Mesenchymal stem cell (in vitro differentiated cells and primary cell): ENCODE results near the gene POLR2C.

Experiments used
- DNase-seq: peaks from one replicate; pipeline ENCODE4 v3.0.0-alpha.2; 2013
- H2AFZ ChIP-seq: one replicate; pipeline ENCODE4 v1.6.1; 2013; ENCODE audit warnings: low read depth, mild to moderate bottlenecking, control low read depth, inconsistent platforms, low read length, moderate library complexity
- H2AK5ac ChIP-seq: 2 replicates; pipeline ENCODE4 v1.6.1; 2013; ENCODE audit warnings: low read length, moderate library complexity, mild to moderate bottlenecking, inconsistent platforms; ENCODE audit not compliant: severe bottlenecking
- H2BK120ac ChIP-seq: one replicate; pipeline ENCODE4 v1.6.1; 2013; ENCODE audit warnings: low read depth, mild to moderate bottlenecking, inconsistent platforms, low read length, moderate library complexity
- H2BK12ac ChIP-seq, 2 experiments: one replicate each; pipeline ENCODE4 v1.6.1; 2013; ENCODE audit warnings: inconsistent platforms in 2 of 2, low read length in 2 of 2, mild to moderate bottlenecking in 2 of 2, moderate library complexity in 2 of 2, control low read depth in 1 of 2
- H2BK15ac ChIP-seq: one replicate; pipeline ENCODE4 v1.6.1; 2013; ENCODE audit warnings: mild to moderate bottlenecking, low read depth, inconsistent platforms; ENCODE audit not compliant: poor library complexity, severe bottlenecking
- H2BK5ac ChIP-seq: 2 replicates; pipeline ENCODE4 v1.6.1; 2013; ENCODE audit warnings: low read depth, mild to moderate bottlenecking, low read length, control low read depth, inconsistent platforms; ENCODE audit not compliant: poor library complexity, severe bottlenecking
- H3K14ac ChIP-seq, 2 experiments: one replicate each; pipeline ENCODE4 v1.6.1; 2013; ENCODE audit warnings: inconsistent platforms in 2 of 2, low read length in 2 of 2, control low read depth in 1 of 2, mild to moderate bottlenecking in 1 of 2, moderate library complexity in 1 of 2
- H3K18ac ChIP-seq, 2 experiments: one replicate each; pipeline ENCODE4 v1.6.1; 2013; ENCODE audit warnings: inconsistent platforms in 2 of 2, low read length in 2 of 2, control low read depth in 1 of 2, low read depth in 1 of 2, mild to moderate bottlenecking in 1 of 2
- H3K23ac ChIP-seq, 2 experiments: one replicate each; pipeline ENCODE4 v1.6.1; 2013; ENCODE audit warnings: inconsistent platforms in 2 of 2, low read length in 2 of 2, mild to moderate bottlenecking in 2 of 2, moderate library complexity in 2 of 2, control low read depth in 1 of 2
- H3K27ac ChIP-seq: 2 replicates; pipeline ENCODE4 v1.5.1; 2013; ENCODE audit warnings: mild to moderate bottlenecking, moderate library complexity, low read length, control low read depth, inconsistent platforms; ENCODE audit not compliant: poor library complexity, severe bottlenecking
- H3K27me3 ChIP-seq, 2 experiments: 2 replicates each; pipeline versions ENCODE4 v1.6.1 to v1.7.0; 2013; ENCODE audit warnings: low read length in 2 of 2, mild to moderate bottlenecking in 2 of 2, moderate library complexity in 2 of 2, control low read depth in 1 of 2, inconsistent platforms in 1 of 2; ENCODE audit not compliant: control insufficient read depth in 1 of 2, insufficient read depth in 1 of 2
- H3K36me3 ChIP-seq, 2 experiments: 2 replicates each; pipeline versions ENCODE4 v1.6.1 to v1.7.0; 2013; ENCODE audit warnings: low read length in 2 of 2, control low read depth in 1 of 2, inconsistent platforms in 1 of 2, low read depth in 1 of 2, mild to moderate bottlenecking in 1 of 2; ENCODE audit not compliant: insufficient read depth in 2 of 2, control insufficient read depth in 1 of 2
- H3K4ac ChIP-seq, 2 experiments: one replicate each; pipeline ENCODE4 v1.6.1; 2013; ENCODE audit warnings: inconsistent platforms in 2 of 2, low read length in 2 of 2, mild to moderate bottlenecking in 2 of 2, moderate library complexity in 2 of 2, control low read depth in 1 of 2, low read depth in 1 of 2
- H3K4me1 ChIP-seq: 2 replicates; pipeline ENCODE4 v1.6.1; 2013; ENCODE audit warnings: low read depth, low read length, control low read depth; ENCODE audit not compliant: control insufficient read depth, insufficient read depth
- H3K4me2 ChIP-seq: 2 replicates; pipeline ENCODE4 v1.6.1; 2013; ENCODE audit warnings: low read length, mild to moderate bottlenecking, inconsistent platforms; ENCODE audit not compliant: poor library complexity, severe bottlenecking
- H3K4me3 ChIP-seq, 2 experiments: 2 replicates each; pipeline versions ENCODE4 v1.5.1 to v1.7.0; 2013; ENCODE audit warnings: low read length in 2 of 2, mild to moderate bottlenecking in 2 of 2, control low read depth in 1 of 2, low read depth in 1 of 2; ENCODE audit not compliant: insufficient read depth in 1 of 2
- H3K79me1 ChIP-seq: replicated peaks from 2 replicates; pipeline ENCODE4 v1.6.1; 2013; ENCODE audit warnings: mild to moderate bottlenecking, control low read depth, low read length, inconsistent platforms; ENCODE audit not compliant: poor library complexity, severe bottlenecking
- H3K9ac ChIP-seq: 2 replicates; pipeline ENCODE4 v1.7.0; 2013; ENCODE audit warnings: mild to moderate bottlenecking, low read length, moderate library complexity
- H3K9me3 ChIP-seq: 2 replicates; pipeline ENCODE4 v1.7.0; 2013; ENCODE audit warnings: mild to moderate bottlenecking, low read length; ENCODE audit not compliant: control insufficient read depth
- H4K8ac ChIP-seq: one replicate; pipeline ENCODE4 v1.6.1; 2013; ENCODE audit warnings: inconsistent platforms, mild to moderate bottlenecking, low read length, moderate library complexity
- H4K91ac ChIP-seq: one replicate; pipeline ENCODE4 v1.6.1; 2013; ENCODE audit warnings: mild to moderate bottlenecking, low read length, inconsistent platforms
- WGBS: methylation state at CpG from one replicate; pipeline ENCODE4 v1.1.7; 2013; ENCODE audit warnings: mixed read lengths; 5-methylcytosine and 5-hydroxymethylcytosine counted together

POLR2C gene

DNA sequence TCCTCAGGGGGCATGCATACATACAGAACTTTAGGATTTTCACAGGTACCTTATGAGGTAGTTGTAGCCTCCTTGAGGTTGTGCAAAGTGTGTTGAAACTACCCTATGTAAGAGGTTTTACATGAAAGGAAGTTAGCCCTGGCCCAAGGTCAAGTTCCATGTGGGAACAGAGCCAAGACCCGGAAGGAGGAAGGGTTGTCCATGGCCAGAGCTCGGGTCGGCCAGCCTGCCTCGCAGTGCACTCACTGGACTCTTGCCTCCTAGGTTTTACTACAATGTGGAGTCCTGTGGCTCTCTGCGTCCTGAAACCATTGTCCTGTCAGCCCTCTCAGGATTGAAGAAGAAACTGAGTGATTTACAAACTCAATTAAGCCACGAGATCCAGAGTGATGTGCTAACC is 8.2 kb downstream of the POLR2C start:
- H3K18ac ChIP-seq: no peak overlapping the region
- no peak overlapping the region for H3K23ac ChIP-seq
- peaks cover 65 to 92% of the 10 kb centered on the region in 2 experiments for H3K36me3 ChIP-seq
- H3K9ac ChIP-seq: peak overlapping the region; percentile 21
- no peak overlapping the region for H2AK5ac ChIP-seq
- peaks cover 23% of the 10 kb centered on the region for H3K79me1 ChIP-seq
- no peak overlapping the region for H3K4ac ChIP-seq
- H2BK15ac ChIP-seq: no peak overlapping the region
- H4K8ac ChIP-seq: no peak overlapping the region
- peak; percentile 48 for DNase-seq
- H2BK5ac ChIP-seq: no peak overlapping the region
- H3K4me2 ChIP-seq: no peak overlapping the region
- no peak overlapping the region for H3K14ac ChIP-seq
- peaks cover 38% of the 10 kb centered on the region for H3K4me1 ChIP-seq
- no peaks in the 10 kb centered on the region for H3K27me3 ChIP-seq
- no peak overlapping the region for H2AFZ ChIP-seq
- H4K91ac ChIP-seq: no peak overlapping the region
- H3K9me3 ChIP-seq: no peaks in the 10 kb centered on the region
- H2BK120ac ChIP-seq: no peak overlapping the region
- 55% methylated on average over 6 of the region's 6 CpGs for WGBS
- H2BK12ac ChIP-seq: no peak overlapping the region
- peak overlapping the region; percentile 0 for H3K27ac ChIP-seq
- no peak overlapping the region for H3K4me3 ChIP-seq

DNA sequence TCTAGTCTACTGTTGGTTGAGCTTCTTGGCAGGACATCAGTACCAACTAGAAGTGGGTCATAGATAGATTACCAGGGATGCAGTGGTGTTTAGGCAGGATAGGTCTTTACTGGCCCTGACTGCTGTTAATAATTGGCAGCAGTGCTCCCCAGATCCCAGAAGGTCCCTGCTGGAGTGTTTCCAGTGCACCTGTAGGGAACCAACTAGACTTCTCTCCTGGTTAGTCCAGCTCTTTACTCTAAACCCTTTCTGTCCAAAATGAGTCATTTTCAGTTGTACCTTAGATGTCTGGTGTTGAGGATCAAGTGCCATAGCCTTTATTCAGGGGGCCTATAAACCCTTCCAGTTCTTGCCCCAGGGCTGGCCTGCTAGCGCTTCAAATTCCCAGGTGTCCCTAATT is 8.7 kb downstream of the POLR2C start:
- no peak overlapping the region for H3K27ac ChIP-seq
- H4K91ac ChIP-seq: no peak overlapping the region
- H3K4me2 ChIP-seq: no peak overlapping the region
- no peak overlapping the region for H4K8ac ChIP-seq
- no peak overlapping the region for H3K23ac ChIP-seq
- H3K9me3 ChIP-seq: no peaks in the 10 kb centered on the region
- H3K79me1 ChIP-seq: peaks cover 21% of the 10 kb centered on the region
- no peak overlapping the region for H2AK5ac ChIP-seq
- H3K36me3 ChIP-seq: peaks cover 62 to 87% of the 10 kb centered on the region in 2 experiments
- no peak overlapping the region for H3K4me3 ChIP-seq
- H2AFZ ChIP-seq: no peak overlapping the region
- no peak overlapping the region for H3K18ac ChIP-seq
- H2BK15ac ChIP-seq: no peak overlapping the region
- no peak overlapping the region for H3K4ac ChIP-seq
- no peak overlapping the region for H2BK5ac ChIP-seq
- H3K9ac ChIP-seq: peak overlapping the region; percentile 21
- H2BK12ac ChIP-seq: no peak overlapping the region
- peaks cover 43% of the 10 kb centered on the region for H3K4me1 ChIP-seq
- no peaks in the 10 kb centered on the region for H3K27me3 ChIP-seq
- no peak overlapping the region for H2BK120ac ChIP-seq
- 100% methylated on average over 1 of the region's 1 CpG for WGBS
- no peak overlapping the region for H3K14ac ChIP-seq
- no peak for DNase-seq

DNA sequence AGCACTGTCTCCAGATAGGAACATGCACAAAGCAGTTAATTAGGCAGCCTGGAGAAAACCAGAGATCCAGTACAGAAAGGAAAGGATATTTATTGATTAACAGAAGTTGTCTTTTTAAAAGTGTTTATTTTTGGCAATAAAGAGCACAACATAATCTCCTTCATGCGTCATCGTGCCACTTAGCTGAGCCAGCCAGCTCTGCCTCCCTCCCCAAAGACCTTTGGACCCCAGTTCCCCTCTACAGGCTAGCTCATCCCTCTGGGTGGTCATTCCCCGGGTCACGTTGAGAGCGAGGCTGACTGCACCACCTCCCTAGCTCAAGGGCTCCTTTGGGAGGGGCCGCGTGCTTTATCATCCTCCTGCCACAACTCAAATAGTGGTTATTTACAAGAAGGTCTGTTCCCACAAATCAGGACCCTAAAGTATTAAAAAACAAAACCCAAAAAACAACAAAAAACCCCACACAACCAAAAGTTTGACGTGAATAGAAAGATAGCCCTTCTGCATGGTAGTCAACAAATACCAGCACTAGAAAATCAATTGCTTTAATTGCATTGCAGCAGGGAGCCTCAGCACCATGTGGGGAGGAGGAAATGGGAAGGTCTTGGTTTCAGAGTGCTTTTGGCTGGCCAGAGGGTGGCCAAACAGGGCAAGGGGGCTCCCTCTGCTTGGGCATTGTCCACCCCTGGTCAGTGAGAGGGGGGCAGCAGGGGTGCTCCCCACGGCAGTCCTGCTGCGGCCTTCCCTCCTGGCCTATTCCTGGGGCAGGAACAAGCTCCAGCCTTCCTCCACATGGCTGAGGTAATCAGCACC is 9.6 kb downstream of the POLR2C start:
- H3K36me3 ChIP-seq: peaks cover 67 to 80% of the 10 kb centered on the region in 2 experiments
- H2AFZ ChIP-seq: no peak overlapping the region
- H3K4me3 ChIP-seq: no peak overlapping the region
- peak overlapping the region; percentile 27 for H3K9ac ChIP-seq
- no peak overlapping the region for H2BK120ac ChIP-seq
- H4K8ac ChIP-seq: no peak overlapping the region
- peak overlapping the region; percentile 76 for H2BK15ac ChIP-seq
- no peak overlapping the region for H3K14ac ChIP-seq
- H3K4me2 ChIP-seq: no peak overlapping the region
- peaks cover 28% of the 10 kb centered on the region for H3K79me1 ChIP-seq
- H3K4ac ChIP-seq: no peak overlapping the region
- H3K9me3 ChIP-seq: no peaks in the 10 kb centered on the region
- H3K27me3 ChIP-seq: no peaks in the 10 kb centered on the region
- no peak overlapping the region for H2BK5ac ChIP-seq
- 38% methylated on average over 10 of the region's 10 CpGs for WGBS
- no peak overlapping the region for H2AK5ac ChIP-seq
- no peak overlapping the region for H3K18ac ChIP-seq
- H3K23ac ChIP-seq: no peak overlapping the region
- H3K27ac ChIP-seq: peak overlapping the region; percentile 35
- H4K91ac ChIP-seq: no peak overlapping the region
- peaks cover 50% of the 10 kb centered on the region for H3K4me1 ChIP-seq
- H2BK12ac ChIP-seq: peak overlapping the region in 1 of 2 experiments; percentile 55
- DNase-seq: peak; percentile 53

DNA sequence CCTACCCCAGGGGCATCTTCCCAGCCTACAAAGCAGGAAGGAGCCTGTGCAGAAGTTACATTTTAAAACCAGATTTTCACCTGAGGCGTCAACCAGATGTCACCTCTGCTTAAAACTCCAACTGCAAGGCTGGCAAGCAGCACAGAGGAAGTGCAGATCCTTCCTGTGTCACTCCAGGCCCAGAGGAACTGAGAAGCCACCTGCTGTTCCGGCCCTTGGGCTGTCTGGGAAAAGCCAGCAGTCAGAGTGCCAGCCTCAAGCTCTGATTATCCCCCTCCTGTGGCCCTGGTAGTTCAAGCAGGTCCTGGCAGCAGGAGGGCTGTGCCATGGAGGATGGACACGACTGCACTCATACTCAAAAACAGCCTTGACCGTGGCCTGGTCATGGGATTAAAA is 10.2 kb downstream of the POLR2C start:
- H3K79me1 ChIP-seq: peaks cover 33% of the 10 kb centered on the region
- no peak overlapping the region for H2BK120ac ChIP-seq
- no peak overlapping the region for H2BK5ac ChIP-seq
- H3K36me3 ChIP-seq: peaks cover 73 to 78% of the 10 kb centered on the region in 2 experiments
- DNase-seq: no peak
- H3K23ac ChIP-seq: no peak overlapping the region
- no peaks in the 10 kb centered on the region for H3K9me3 ChIP-seq
- no peak overlapping the region for H2AFZ ChIP-seq
- no peak overlapping the region for H3K4me2 ChIP-seq
- peaks cover 57% of the 10 kb centered on the region for H3K4me1 ChIP-seq
- H2AK5ac ChIP-seq: no peak overlapping the region
- H3K27ac ChIP-seq: peak overlapping the region; percentile 35
- H2BK15ac ChIP-seq: no peak overlapping the region
- H3K4me3 ChIP-seq: no peak overlapping the region
- H4K91ac ChIP-seq: no peak overlapping the region
- H3K9ac ChIP-seq: no peak overlapping the region
- no peaks in the 10 kb centered on the region for H3K27me3 ChIP-seq
- WGBS: 83% methylated on average over 2 of the region's 4 CpGs
- no peak overlapping the region for H3K4ac ChIP-seq
- no peak overlapping the region for H3K14ac ChIP-seq
- H4K8ac ChIP-seq: no peak overlapping the region
- no peak overlapping the region for H3K18ac ChIP-seq
- peak overlapping the region in 1 of 2 experiments; percentile 55 for H2BK12ac ChIP-seq
